Posterior cingulate gyrus (tissue), 11 donors: Measurements from ENCODE around the gene GRAMD1C.
A peak's percentile ranks its signal among the peaks of the same experiment; 100 is the strongest.
"Not testable (repeated sequence)": the region's sequence is repeated elsewhere in the genome, so short reads cannot be mapped to it uniquely, and the experiment has no call there.

Experiments
- DNase-seq, 10 donors: peaks; one replicate each; pipeline versions ENCODE4 v3.0.0 to v3.0.0-alpha.2; 2020 to 2021; ENCODE audit warnings: mixed read lengths in 3 of 10
- intact Hi-C: fragments of 100-400 bp; cut with DNase I; formaldehyde crosslinking; loops from one replicate; pipeline ENCODE4 v1.15.1; 2023

The GRAMD1C gene

GRCh38 chr3:113838631-113839209 lies at the start of gene GRAMD1C:
Gene GRAMD1C (plus strand): TSS chr3:113838788. CDS start chr3:113838910, 122 bp downstream.
- intact Hi-C loops = loop anchor here (5.0 kb wide), 1 partner anchor 101 kb away; no protein-coding TSS in a partner anchor
- DNase-seq = peak; percentile 74 to 98 (median 88)

GRCh38 chr3:113791381-113791780 lies 47.2 kb upstream of the GRAMD1C start:
- intact Hi-C loops = no loop called here
- DNase-seq = no peak

- intact Hi-C loops = no loop called here
These were observed 44.1 kb upstream of the GRAMD1C start for GRCh38 chr3:113794526-113794925.

GRCh38 chr3:113795693-113796092 lies 42.9 kb upstream of the GRAMD1C start:
- DNase-seq = no peak
- intact Hi-C loops = no loop called here

More at GRCh38 chr3:113794526-113794925, 44.1 kb upstream of the GRAMD1C start:
- DNase-seq = no peak

- no peak for DNase-seq
- intact Hi-C loops = no loop called here
These were observed 35.7 kb upstream of the GRAMD1C start for GRCh38 chr3:113802795-113803455.

GRCh38 chr3:113804661-113805060 lies 33.9 kb upstream of the GRAMD1C start:
- DNase-seq = no peak
- intact Hi-C loops = no loop called here

- intact Hi-C loops = no loop called here
- DNase-seq = no peak
These were observed 33.3 kb upstream of the GRAMD1C start for GRCh38 chr3:113805249-113805648.

- DNase-seq = no peak
- intact Hi-C loops = no loop called here
These were observed 25.7 kb upstream of the GRAMD1C start for GRCh38 chr3:113812854-113813253.

GRCh38 chr3:113819866-113820265 lies 18.7 kb upstream of the GRAMD1C start:
- peak in 1 of 10 donors; percentile 38 for DNase-seq
- intact Hi-C loops = no loop called here

GRCh38 chr3:113825090-113825489 lies 13.5 kb upstream of the GRAMD1C start:
- intact Hi-C loops = no loop called here
- no peak for DNase-seq

- intact Hi-C loops = no loop called here
These were observed 10.0 kb upstream of the GRAMD1C start for GRCh38 chr3:113828600-113828999.

GRCh38 chr3:113829576-113830354 lies 8.8 kb upstream of the GRAMD1C start:
- intact Hi-C loops = no loop called here

More at GRCh38 chr3:113828600-113828999, 10.0 kb upstream of the GRAMD1C start:
- no peak for DNase-seq

GRCh38 chr3:113831103-113831355 lies 7.6 kb upstream of the GRAMD1C start:
- no peak for DNase-seq
- intact Hi-C loops = no loop called here

More at GRCh38 chr3:113829576-113830354, 8.8 kb upstream of the GRAMD1C start:
- DNase-seq = no peak

- intact Hi-C loops = no loop called here
- DNase-seq = no peak
These were observed 6.0 kb upstream of the GRAMD1C start for GRCh38 chr3:113832477-113833164.

- intact Hi-C loops = loop anchor here (5.0 kb wide), 1 partner anchor 98 kb away; no protein-coding TSS in a partner anchor
- DNase-seq = no peak
These were observed 3.6 kb upstream of the GRAMD1C start for GRCh38 chr3:113834983-113835382.

GRCh38 chr3:113839551-113839950 lies 963 bp downstream of the GRAMD1C start:
- no peak for DNase-seq
- intact Hi-C loops = loop anchor here (5.0 kb wide), 1 partner anchor 102 kb away; no protein-coding TSS in a partner anchor

GRCh38 chr3:113844622-113845222 lies 6.1 kb downstream of the GRAMD1C start:
- intact Hi-C loops = no loop called here
- DNase-seq = no peak

- intact Hi-C loops = no loop called here
- DNase-seq = no peak
These were observed 8.7 kb downstream of the GRAMD1C start for GRCh38 chr3:113847247-113847646.

GRCh38 chr3:113847664-113848461 lies 9.3 kb downstream of the GRAMD1C start:
- intact Hi-C loops = no loop called here
- DNase-seq = no peak

- intact Hi-C loops = not testable (repeated sequence)
These were observed 10.5 kb downstream of the GRAMD1C start for GRCh38 chr3:113849071-113849470.

More at GRCh38 chr3:113849071-113849470, 10.5 kb downstream of the GRAMD1C start:
- not testable (repeated sequence) for DNase-seq
